ENCODE results near the gene HSD11B1. TPM values are rescaled to one million over a fixed set of nuclear protein-coding genes. Genes with fewer than 3 reads are reported as not detected.

Gene HSD11B1
- total and polyA plus RNA-seq, 2 of the 4 experiments (the other 2 are of a cell fraction), result 0.41 to 0.72 TPM

DNA sequence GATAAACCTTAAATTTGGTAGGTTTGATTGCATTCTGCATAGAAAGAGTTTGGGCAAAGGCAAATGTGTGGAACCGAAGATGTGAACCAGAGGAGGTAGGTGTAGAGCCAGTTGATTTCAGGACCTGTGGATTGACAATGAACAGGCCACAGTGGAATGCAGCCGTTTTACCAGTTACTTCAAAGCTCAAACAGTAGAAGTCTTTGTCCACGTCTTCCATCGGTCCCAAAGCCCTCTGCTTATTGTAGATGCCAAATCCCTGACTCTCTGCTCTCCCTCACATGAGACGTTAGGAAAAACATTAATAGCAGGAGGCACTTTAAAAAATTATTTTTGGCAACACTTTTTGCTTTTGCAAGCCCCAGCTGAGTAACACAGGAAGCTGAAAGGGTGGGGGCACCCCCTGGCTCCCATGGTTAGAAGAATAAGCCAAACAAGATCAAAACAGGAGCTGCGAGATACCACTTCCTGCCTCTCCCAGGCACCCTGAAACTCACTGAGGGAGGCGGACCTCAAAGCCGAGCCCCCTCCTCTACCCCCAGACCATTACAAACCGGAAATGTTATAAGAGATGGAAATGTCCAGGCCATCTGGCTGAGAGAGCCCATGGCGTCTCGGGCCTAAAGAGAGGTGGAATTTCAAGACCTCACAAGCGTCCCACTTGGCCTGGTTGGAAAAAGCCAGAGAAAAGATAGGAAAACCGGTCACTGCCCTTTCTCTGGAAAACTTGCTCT lies 64.7 kb downstream of the HSD11B1 start:
- peak overlapping the region; percentile 86 to 92 for H4K8ac ChIP-seq (ENCODE audit: low read depth in 2 of 2, low read length in 2 of 2)
- BruUV-seq (replicated peaks), result no TSS peak
- peak overlapping the region; percentile 94 for H4K5ac ChIP-seq (ENCODE audit: low read depth, low read length)
- H3K4me1 ChIP-seq (ENCODE audit: control insufficient read depth, insufficient read depth, low read length), result peaks cover 11% of the 10 kb centered on the region
- intact Hi-C loops (cut with micrococcal nuclease), result no loop called here
- H2BK20ac ChIP-seq (ENCODE audit: low read depth, low read length), result peak overlapping the region; percentile 58
- POLR2A ChIA-PET (ENCODE audit: unreplicated experiment), result interaction anchor here (0.6 kb wide), 1 partner anchor 276 kb away, joined by 3 read pairs; no protein-coding TSS in a partner anchor
- CTCF ChIA-PET, result no interaction called here
- DNase-seq, result peak; percentile 87
- in situ Hi-C loops (cut with MboI; ENCODE audit: low sequenced_read_pairs), result no loop called here
- H2BK15ac ChIP-seq (ENCODE audit: low read depth, low read length), result peak overlapping the region; percentile 81; the same call in 2 of the 3 replicates
- H3K36me3 ChIP-seq (ENCODE audit: control insufficient read depth, insufficient read depth, low read length), result no peaks in the 10 kb centered on the region
- H4K20me1 ChIP-seq (ENCODE audit: insufficient read depth, low read length), result no peaks in the 10 kb centered on the region
- H3K9me1 ChIP-seq (ENCODE audit: insufficient read depth, low read length), result peaks cover 25% of the 10 kb centered on the region
- peak overlapping the region; percentile 85 for H2BK5ac ChIP-seq (ENCODE audit: low read depth, low read length, poor library complexity, severe bottlenecking)
- peak; percentile 85 for ATAC-seq (ENCODE audit: low read depth)
- H3K9me3 ChIP-seq (ENCODE audit: control insufficient read depth, insufficient read depth, low read length), result no peaks in the 10 kb centered on the region
- peak overlapping the region; percentile 95 for H2AFZ ChIP-seq (replicated peaks; ENCODE audit: low read length, poor library complexity)
- H3K27ac ChIP-seq (ENCODE audit: insufficient read depth, low read length), result peak overlapping the region; percentile 88
- H3K14ac ChIP-seq (replicated peaks; ENCODE audit: low read depth, low read length), result peak overlapping the region; percentile 70
- H2AK5ac ChIP-seq (ENCODE audit: low read depth, low read length), result peak overlapping the region; percentile 91; the same call in 1 of the 2 replicates
- peak overlapping the region; percentile 82 for H4K91ac ChIP-seq (ENCODE audit: insufficient read depth, low read depth, low read length)
- H2BK120ac ChIP-seq (ENCODE audit: low read depth, low read length), result peak overlapping the region; percentile 92
- no CpG with 5 or more reads among the region's 13 CpGs for WGBS, 2 experiments (ENCODE audit: extremely low coverage in 2 of 2, insufficient read length in 1 of 2)
- dilution Hi-C loops (cut with HindIII; ENCODE audit: low sequenced_read_pairs, unreplicated experiment), result no loop called here
- peak overlapping the region; percentile 89 for H2AK9ac ChIP-seq (replicated peaks; ENCODE audit: low read depth, low read length, poor library complexity)
- no peak overlapping the region for H3K4me3 ChIP-seq (ENCODE audit: insufficient read depth, low read depth, low read length)
- peaks cover 0 to 12% of the 10 kb centered on the region in 2 experiments; a peak in 2 of 4 replicates for H3K79me1 ChIP-seq (ENCODE audit: low read depth in 1 of 2, low read length in 2 of 2)
- peak overlapping the region; percentile 80 for H3K18ac ChIP-seq (ENCODE audit: low read depth, low read length)
- peak overlapping the region; percentile 21 for H3K9ac ChIP-seq (ENCODE audit: low read depth, low read length)
- H3K4me2 ChIP-seq (ENCODE audit: low read depth, low read length), result peak overlapping the region; percentile 48
- H3K23ac ChIP-seq (ENCODE audit: low read depth, low read length), result peak overlapping the region; percentile 61
- peak overlapping the region; percentile 76 for H3K56ac ChIP-seq (ENCODE audit: extremely low read depth, insufficient read depth, low read length)
- peak overlapping the region; percentile 81 for H3K4ac ChIP-seq (ENCODE audit: low read depth, low read length)
- H3K27me3 ChIP-seq (ENCODE audit: control insufficient read depth, insufficient read depth, low read length), result no peaks in the 10 kb centered on the region
- no peak for TF ChIP-seq CHD1 (IDR thresholded peaks at IDR 0.05; ENCODE audit: low read depth, low read length)
- TF ChIP-seq, protein P1, sequence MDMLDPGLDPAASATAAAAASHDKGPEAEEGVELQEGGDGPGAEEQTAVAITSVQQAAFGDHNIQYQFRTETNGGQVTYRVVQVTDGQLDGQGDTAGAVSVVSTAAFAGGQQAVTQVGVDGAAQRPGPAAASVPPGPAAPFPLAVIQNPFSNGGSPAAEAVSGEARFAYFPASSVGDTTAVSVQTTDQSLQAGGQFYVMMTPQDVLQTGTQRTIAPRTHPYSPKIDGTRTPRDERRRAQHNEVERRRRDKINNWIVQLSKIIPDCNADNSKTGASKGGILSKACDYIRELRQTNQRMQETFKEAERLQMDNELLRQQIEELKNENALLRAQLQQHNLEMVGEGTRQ (IDR thresholded peaks at IDR 0.05; ENCODE audit: low read depth, low read length), result no peak
- TF ChIP-seq, protein P2, sequence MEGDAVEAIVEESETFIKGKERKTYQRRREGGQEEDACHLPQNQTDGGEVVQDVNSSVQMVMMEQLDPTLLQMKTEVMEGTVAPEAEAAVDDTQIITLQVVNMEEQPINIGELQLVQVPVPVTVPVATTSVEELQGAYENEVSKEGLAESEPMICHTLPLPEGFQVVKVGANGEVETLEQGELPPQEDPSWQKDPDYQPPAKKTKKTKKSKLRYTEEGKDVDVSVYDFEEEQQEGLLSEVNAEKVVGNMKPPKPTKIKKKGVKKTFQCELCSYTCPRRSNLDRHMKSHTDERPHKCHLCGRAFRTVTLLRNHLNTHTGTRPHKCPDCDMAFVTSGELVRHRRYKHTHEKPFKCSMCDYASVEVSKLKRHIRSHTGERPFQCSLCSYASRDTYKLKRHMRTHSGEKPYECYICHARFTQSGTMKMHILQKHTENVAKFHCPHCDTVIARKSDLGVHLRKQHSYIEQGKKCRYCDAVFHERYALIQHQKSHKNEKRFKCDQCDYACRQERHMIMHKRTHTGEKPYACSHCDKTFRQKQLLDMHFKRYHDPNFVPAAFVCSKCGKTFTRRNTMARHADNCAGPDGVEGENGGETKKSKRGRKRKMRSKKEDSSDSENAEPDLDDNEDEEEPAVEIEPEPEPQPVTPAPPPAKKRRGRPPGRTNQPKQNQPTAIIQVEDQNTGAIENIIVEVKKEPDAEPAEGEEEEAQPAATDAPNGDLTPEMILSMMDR (conservative IDR thresholded peaks at IDR 0.05; ENCODE audit: low read depth, low read length), result no peak
- no peak for TF ChIP-seq POLR2A (IDR thresholded peaks at IDR 0.05; ENCODE audit: low read depth, low read length)
- TF ChIP-seq, protein P3, sequence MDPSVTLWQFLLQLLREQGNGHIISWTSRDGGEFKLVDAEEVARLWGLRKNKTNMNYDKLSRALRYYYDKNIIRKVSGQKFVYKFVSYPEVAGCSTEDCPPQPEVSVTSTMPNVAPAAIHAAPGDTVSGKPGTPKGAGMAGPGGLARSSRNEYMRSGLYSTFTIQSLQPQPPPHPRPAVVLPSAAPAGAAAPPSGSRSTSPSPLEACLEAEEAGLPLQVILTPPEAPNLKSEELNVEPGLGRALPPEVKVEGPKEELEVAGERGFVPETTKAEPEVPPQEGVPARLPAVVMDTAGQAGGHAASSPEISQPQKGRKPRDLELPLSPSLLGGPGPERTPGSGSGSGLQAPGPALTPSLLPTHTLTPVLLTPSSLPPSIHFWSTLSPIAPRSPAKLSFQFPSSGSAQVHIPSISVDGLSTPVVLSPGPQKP (IDR thresholded peaks at IDR 0.05; ENCODE audit: borderline replicate concordance, low read depth, low read length), result no peak
- TF ChIP-seq MXI1 (IDR thresholded peaks at IDR 0.05; ENCODE audit: borderline replicate concordance, low read depth, low read length), result no peak
- TF ChIP-seq MAZ (IDR thresholded peaks at IDR 0.05; ENCODE audit: borderline replicate concordance, low read depth, low read length), result peak; percentile 82
- TF ChIP-seq CEBPB (IDR thresholded peaks at IDR 0.05; ENCODE audit: low read depth, low read length), result peak; percentile 71; the same call in 1 of the 2 replicates
- TF ChIP-seq RCOR1 (IDR thresholded peaks at IDR 0.05; ENCODE audit: insufficient replicate concordance, low read length), result no peak
- no peak for TF ChIP-seq BHLHE40 (IDR thresholded peaks at IDR 0.05; ENCODE audit: low read depth, low read length)
- no peak for TF ChIP-seq MAFK (IDR thresholded peaks at IDR 0.05; ENCODE audit: low read depth, low read length)
- TF ChIP-seq SMC3 (IDR thresholded peaks at IDR 0.05; ENCODE audit: low read depth, low read length), result no peak
- no peak for TF ChIP-seq RFX5 (IDR thresholded peaks at IDR 0.05; ENCODE audit: low read depth, low read length)
- TF ChIP-seq FOS (IDR thresholded peaks at IDR 0.05; ENCODE audit: low read depth, low read length), result 0 out of 2 replicates have a peak, but pooled peaks have one; percentile 13
- TF ChIP-seq RAD21 (IDR thresholded peaks at IDR 0.05; ENCODE audit: low read length), result no peak

Data from IMR-90 (cell line).